Stimulated activated naive CD4-positive, alpha-beta T cell (primary cell): Measurements from ENCODE around the gene ZC3H12C.
"Not testable (repeated sequence)": the region's sequence is repeated elsewhere in the genome, so short reads cannot be mapped to it uniquely, and the experiment has no call there.

ENCODE experiments used
- DNase-seq, 6 experiments: peaks; one replicate each; lab custom pipeline; 2025; lab: John Stamatoyannopoulos, UW

Gene ZC3H12C

GRCh38 chr11:110185121-110185591 lies 92.0 kb downstream of the ZC3H12C start:
- DNase-seq: no peak

GRCh38 chr11:110185599-110185998 lies 92.4 kb downstream of the ZC3H12C start:
- no peak for DNase-seq

- DNase-seq: no peak
These were observed 93.3 kb downstream of the ZC3H12C start for GRCh38 chr11:110186456-110186855.

- DNase-seq: no peak
These were observed 93.7 kb downstream of the ZC3H12C start for GRCh38 chr11:110186867-110187266.

GRCh38 chr11:110187731-110188130 lies 94.5 kb downstream of the ZC3H12C start:
- no peak for DNase-seq

GRCh38 chr11:110190885-110191284 lies 97.7 kb downstream of the ZC3H12C start:
- no peak for DNase-seq

GRCh38 chr11:110192604-110193282 lies 99.6 kb downstream of the ZC3H12C start:
- not testable (repeated sequence) for DNase-seq

- DNase-seq: not testable (repeated sequence)
These were observed 101.1 kb downstream of the ZC3H12C start for GRCh38 chr11:110194211-110194766.

GRCh38 chr11:110196241-110196754 lies 103.1 kb downstream of the ZC3H12C start:
- no peak for DNase-seq

- no peak for DNase-seq
These were observed 103.8 kb downstream of the ZC3H12C start for GRCh38 chr11:110196884-110197420.

- no peak for DNase-seq
These were observed 105.0 kb downstream of the ZC3H12C start for GRCh38 chr11:110198031-110198729.

GRCh38 chr11:110199184-110199981 lies 106.2 kb downstream of the ZC3H12C start:
- no peak for DNase-seq

GRCh38 chr11:110200241-110200640 lies 107.0 kb downstream of the ZC3H12C start:
- no peak for DNase-seq

- DNase-seq: no peak
These were observed 107.6 kb downstream of the ZC3H12C start for GRCh38 chr11:110200836-110201235.

GRCh38 chr11:110207123-110207522 lies 113.9 kb downstream of the ZC3H12C start:
- DNase-seq: no peak

GRCh38 chr11:110208678-110209312 lies 115.6 kb downstream of the ZC3H12C start:
- peak in 1 of 6 experiments; percentile 17 for DNase-seq

- DNase-seq: not testable (repeated sequence)
These were observed 116.1 kb downstream of the ZC3H12C start for GRCh38 chr11:110209313-110209694.

GRCh38 chr11:110217223-110217877 lies 124.2 kb downstream of the ZC3H12C start:
- no peak for DNase-seq

- no peak for DNase-seq
These were observed 124.7 kb downstream of the ZC3H12C start for GRCh38 chr11:110217936-110218335.

- no peak for DNase-seq
These were observed 126.0 kb downstream of the ZC3H12C start for GRCh38 chr11:110219006-110219785.
